GM19328 (cell line): ENCODE measurements around the gene CACFD1.

ENCODE experiments used
- ATAC-seq: cut with Tn5 transposase; IDR thresholded peaks from one replicate; pipeline ENCODE4 v1.9.1; 2021; ENCODE audit warnings: mild to moderate bottlenecking, moderate library complexity; ENCODE audit not compliant: unreplicated experiment

The CACFD1 gene

GRCh38 chr9:133463864-133464615 is 4.3 kb downstream of the CACFD1 start:
- no peak for ATAC-seq

GRCh38 chr9:133464638-133465037 is 4.9 kb downstream of the CACFD1 start:
- ATAC-seq: no peak

GRCh38 chr9:133465984-133466383 is 6.2 kb downstream of the CACFD1 start:
- no peak for ATAC-seq

GRCh38 chr9:133467101-133467500 is 7.3 kb downstream of the CACFD1 start:
- ATAC-seq: no peak

GRCh38 chr9:133468374-133468773 is 8.6 kb downstream of the CACFD1 start:
- no peak for ATAC-seq

GRCh38 chr9:133468777-133469421 is 9.1 kb downstream of the CACFD1 start:
- no peak for ATAC-seq

GRCh38 chr9:133470427-133470924 is 10.7 kb downstream of the CACFD1 start:
- ATAC-seq: no peak

- no peak for ATAC-seq
Measured at GRCh38 chr9:133470988-133471387, 11.2 kb downstream of the CACFD1 start.

GRCh38 chr9:133471551-133472276 is 11.9 kb downstream of the CACFD1 start:
- ATAC-seq: no peak

- no peak for ATAC-seq
Measured at GRCh38 chr9:133472277-133472645, 12.5 kb downstream of the CACFD1 start.

GRCh38 chr9:133472753-133473378 is 13.1 kb downstream of the CACFD1 start:
- ATAC-seq: no peak

- no peak for ATAC-seq
Measured at GRCh38 chr9:133473743-133474142, 14.0 kb downstream of the CACFD1 start.

GRCh38 chr9:133474215-133474614 is 14.4 kb downstream of the CACFD1 start:
- ATAC-seq: no peak

GRCh38 chr9:133474853-133475252 is 15.1 kb downstream of the CACFD1 start:
- ATAC-seq: no peak

- no peak for ATAC-seq
Measured at GRCh38 chr9:133475292-133476012, 15.7 kb downstream of the CACFD1 start.

GRCh38 chr9:133476036-133476931 is 16.5 kb downstream of the CACFD1 start:
- ATAC-seq: no peak

- ATAC-seq: no peak
Measured at GRCh38 chr9:133476941-133477340, 17.2 kb downstream of the CACFD1 start.

GRCh38 chr9:133477461-133477860 is 17.7 kb downstream of the CACFD1 start:
- no peak for ATAC-seq

- ATAC-seq: peak; percentile 25
Measured at GRCh38 chr9:133477992-133478850, 18.4 kb downstream of the CACFD1 start.
